ENCODE results near the gene SLC35E3. TPM values are rescaled to one million over a fixed set of nuclear protein-coding genes. Genes with fewer than 3 reads are reported as not detected.
"Not testable (repeated sequence)": the region's sequence is repeated elsewhere in the genome, so short reads cannot be mapped to it uniquely, and the experiment has no call there.

The SLC35E3 gene
- polyA plus RNA-seq, 1 donor: 18.5 TPM

DNA sequence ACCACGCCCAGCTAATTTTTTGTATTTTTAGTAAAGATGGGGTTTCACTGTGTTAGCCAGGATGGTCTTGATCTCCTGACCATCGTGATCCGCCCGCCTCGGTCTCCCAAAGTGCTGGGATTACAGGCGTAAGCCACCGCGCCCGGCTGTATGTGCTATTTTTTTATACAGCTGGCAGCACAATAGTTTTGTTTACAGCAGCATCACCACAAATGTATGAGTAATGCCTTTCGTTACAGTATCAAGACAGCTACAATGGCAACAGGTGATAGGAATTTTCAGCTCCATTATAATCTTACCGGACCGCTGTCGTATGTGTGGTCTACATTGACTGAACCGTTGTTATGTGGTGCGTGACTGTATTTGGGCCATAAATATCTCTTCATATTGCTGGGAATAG, 50.4 kb downstream of the SLC35E3 start:
- DNase-seq: no peak

DNA sequence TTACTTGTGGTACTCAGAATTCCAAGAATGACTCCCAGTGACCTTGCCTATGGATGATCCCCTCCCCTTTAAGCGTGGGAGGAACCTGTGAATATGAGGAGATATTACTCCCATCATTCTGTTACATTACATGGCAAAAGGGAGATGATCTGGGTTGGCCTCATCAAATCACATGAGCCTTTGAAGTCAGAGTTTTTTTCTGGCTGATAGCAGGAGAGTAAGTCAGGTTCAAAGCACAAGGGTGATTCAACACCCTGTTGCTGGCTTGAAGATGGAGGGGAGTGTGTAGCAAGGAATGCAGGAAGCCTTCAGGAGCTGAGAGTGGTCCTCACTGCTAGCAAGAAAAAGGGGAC, 52.9 kb downstream of the SLC35E3 start:
- no peak for DNase-seq

DNA sequence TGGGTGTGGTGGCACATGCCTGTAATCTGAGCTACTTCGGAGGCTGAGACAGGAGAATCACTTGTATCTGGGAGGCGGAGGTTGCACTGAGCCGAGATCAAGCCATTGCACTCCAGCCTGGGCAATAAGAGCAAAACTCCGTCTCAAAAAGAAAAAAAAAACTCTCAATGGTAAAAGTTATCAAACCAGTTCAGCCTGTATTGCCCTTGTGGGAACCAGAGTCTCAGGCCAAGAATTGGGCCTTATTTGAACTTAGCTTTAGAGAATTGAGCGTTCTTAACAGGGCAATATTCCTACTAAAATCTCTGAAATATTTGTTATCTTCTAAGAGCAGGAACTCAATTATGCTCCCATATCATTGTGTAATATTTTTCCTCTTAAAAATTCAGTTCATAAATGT, 54.3 kb downstream of the SLC35E3 start:
- DNase-seq: no peak

- DNase-seq: not testable (repeated sequence)
Measured at GRCh38 chr12:68801124-68801523, 55.1 kb downstream of the SLC35E3 start.

DNA sequence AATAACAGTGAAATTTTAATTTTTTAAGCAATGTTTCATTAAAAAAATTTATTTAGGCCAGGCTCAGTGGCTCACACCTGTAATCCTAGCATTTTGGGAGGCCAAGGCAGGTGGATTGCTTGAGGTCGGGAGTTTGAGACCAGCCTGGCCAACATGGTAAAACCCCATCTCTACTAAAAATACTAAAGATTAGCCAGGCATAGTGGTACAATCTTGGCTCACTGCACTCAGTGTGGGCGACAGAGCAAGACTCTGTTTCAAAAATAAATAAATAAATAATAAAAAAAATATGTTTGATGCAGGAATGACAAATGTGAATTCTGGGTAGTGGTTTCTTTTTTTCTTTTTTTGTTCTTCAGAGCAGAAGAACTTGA, 56.4 kb downstream of the SLC35E3 start:
- not testable (repeated sequence) for DNase-seq

GRCh38 chr12:68802911-68803651, 57.1 kb downstream of the SLC35E3 start:
- not testable (repeated sequence) for DNase-seq

DNA sequence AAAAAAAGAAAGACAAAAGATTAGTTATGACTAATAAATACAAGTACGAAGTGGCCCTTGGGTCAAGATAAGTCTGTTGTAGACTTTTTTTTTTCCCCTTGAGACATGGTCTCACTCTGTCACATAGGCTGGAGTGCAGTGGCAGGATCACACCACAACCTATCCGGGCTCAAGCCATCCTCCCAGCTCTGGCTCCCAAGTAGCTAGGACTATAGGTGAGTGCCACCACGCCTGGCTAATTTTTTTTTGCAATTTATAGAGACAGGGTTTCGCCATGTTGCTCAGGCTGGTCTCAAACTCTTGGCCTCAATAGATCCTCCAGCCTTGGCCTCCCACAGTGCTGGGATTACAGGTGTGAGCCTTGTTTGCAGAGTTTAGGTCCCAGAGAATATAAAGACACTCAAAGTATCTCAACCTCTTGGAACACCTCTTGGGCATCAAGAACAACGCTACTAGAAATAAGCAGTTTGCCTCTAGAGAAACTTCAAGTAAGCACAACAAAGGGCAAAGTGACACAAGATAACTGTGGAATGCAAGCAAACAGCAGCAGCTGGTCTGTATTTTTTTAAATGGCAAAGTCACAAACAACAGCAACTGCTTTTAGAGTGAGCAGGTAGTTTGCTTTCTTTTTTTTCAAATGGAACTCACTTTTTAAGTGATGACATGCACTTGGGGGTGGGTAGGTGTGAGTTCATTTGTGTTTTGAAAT, 58.1 kb downstream of the SLC35E3 start:
- no peak for DNase-seq

- no peak for DNase-seq
Measured at GRCh38 chr12:68804657-68805591, 58.9 kb downstream of the SLC35E3 start.

DNA sequence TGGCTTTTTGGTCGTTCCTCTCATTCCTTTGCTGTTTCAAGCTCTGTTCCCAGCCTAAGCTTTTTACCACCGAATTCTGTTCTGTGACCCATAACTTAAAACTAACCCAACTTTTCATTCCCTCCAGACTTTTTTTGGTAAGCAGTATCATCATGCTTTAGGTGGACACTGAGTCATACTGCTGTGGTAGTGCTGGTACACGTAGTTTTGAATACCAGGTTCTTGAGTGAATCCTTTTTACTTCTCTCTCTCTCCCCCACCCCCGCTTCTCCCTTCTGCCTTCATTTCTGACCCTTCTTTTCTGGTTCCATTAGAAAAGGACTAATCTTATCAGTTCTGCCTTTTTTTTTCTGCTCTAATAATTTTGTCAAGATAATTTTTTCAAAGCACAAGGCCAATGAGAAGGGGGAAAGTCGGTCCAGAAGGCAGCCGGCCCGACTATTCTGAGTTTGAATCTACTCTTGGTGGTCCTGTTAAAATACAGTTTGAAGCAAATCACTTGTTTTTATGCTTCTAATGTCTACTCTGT, 59.7 kb downstream of the SLC35E3 start:
- DNase-seq: no peak

DNA sequence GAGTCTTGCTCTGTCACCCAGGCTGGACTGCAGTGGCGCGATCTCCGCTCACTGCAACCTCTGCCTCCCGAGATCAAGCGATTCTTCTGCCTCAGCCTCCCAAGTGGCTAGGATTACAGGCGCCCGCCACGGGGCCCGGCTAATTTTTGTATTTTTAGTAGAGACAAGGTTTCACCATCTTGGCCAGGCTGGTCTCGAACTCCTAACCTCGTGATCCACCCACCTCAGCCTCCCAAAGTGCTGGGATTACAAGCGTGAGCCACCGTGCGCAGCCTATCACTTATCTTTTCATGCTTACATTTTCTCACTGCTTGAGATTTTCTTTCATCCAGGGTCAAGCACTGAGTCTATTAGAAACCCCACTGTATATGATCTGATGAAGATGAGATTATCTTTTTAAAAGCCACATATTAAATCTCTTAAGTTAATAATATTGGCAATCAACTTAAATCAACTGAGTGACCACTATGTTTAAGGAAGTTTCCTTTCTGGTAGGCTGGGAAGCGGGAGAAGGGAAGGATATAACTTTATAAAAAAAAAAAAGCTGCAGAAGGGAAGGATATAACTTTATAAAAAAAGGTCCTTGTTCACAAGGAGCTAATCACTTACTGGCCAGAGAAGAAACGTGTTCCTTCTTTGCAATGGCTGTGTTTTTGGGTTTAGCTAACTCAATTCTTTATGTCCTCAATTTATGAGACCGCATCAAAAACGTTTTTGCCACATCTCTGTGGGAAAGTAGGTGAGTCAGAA, 60.7 kb downstream of the SLC35E3 start:
- DNase-seq: no peak

GRCh38 chr12:68807274-68807575, 61.2 kb downstream of the SLC35E3 start:
- DNase-seq: not testable (repeated sequence)

GRCh38 chr12:68807576-68808387, 61.8 kb downstream of the SLC35E3 start, which contains the start of gene MDM2:
TSS of gene MDM2 (plus strand) at chr12:68808177. CDS start at chr12:68808478, 301 bp downstream.
- DNase-seq: peak; percentile 96

DNA sequence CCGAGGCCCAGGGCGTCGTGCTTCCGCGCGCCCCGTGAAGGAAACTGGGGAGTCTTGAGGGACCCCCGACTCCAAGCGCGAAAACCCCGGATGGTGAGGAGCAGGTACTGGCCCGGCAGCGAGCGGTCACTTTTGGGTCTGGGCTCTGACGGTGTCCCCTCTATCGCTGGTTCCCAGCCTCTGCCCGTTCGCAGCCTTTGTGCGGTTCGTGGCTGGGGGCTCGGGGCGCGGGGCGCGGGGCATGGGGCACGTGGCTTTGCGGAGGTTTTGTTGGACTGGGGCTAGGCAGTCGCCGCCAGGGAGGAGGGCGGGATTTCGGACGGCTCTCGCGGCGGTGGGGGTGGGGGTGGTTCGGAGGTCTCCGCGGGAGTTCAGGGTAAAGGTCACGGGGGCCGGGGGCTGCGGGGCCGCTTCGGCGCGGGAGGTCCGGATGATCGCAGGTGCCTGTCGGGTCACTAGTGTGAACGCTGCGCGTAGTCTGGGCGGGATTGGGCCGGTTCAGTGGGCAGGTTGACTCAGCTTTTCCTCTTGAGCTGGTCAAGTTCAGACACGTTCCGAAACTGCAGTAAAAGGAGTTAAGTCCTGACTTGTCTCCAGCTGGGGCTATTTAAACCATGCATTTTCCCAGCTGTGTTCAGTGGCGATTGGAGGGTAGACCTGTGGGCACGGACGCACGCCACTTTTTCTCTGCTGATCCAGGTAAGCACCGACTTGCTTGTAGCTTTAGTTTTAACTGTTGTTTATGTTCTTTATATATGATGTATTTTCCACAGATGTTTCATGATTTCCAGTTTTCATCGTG, 62.6 kb downstream of the SLC35E3 start:
- peak; percentile 89 for DNase-seq

DNA sequence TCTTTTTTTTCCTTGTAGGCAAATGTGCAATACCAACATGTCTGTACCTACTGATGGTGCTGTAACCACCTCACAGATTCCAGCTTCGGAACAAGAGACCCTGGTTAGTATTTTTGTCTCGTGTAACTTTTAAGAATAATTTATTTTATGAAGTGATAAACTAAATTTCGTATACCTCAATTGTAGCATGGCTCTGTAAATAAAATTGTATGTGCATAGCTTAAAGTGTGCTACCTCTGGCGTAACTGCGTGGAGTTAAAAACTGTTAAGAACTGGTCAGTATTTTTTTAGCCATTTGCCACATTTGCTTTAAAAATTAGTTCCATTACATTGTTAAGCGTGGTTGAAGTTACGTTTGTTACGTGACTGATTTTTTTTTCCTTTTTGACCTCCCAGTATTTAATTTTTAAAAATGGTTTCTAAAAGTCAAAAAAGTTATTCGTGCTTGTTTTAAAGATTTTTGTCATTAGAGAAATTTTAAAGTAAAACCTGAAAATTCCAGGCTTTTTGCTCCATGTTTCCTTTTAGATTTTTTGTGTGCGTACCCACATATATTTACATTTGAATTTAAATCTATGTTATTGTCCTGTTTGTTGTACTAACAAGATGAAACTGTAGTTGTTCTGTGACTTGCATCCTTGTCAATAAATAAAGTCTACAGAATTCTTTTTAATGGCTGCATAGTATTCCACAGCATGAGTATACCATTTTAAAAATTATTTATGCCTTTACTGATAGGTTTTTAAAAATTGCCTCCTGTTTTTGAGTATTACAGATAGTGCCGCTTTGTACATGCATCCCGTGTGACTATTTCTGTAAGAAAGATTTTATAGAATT, 63.4 kb downstream of the SLC35E3 start:
- DNase-seq: no peak

GRCh38 chr12:68810027-68810389, 64.0 kb downstream of the SLC35E3 start:
- not testable (repeated sequence) for DNase-seq

DNA sequence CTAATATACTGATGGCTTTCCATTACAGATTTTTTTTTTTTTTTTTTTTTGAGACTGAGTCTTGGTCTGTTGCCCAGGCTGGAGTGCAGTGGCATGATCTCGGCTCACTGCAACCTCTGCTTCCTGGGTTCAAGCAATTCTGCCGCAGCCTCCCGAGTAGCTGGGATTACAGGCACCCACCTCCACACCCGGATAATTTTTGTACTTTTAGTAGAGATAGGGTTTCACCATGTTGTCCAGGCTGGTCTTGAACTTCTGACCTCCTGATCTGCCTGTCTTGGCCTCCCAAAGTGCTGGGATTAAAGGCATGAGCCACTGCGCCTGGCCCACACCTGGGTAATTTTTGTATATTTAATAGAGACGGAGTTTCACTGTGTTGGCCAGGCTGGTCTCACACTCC, 65.6 kb downstream of the SLC35E3 start:
- DNase-seq: not testable (repeated sequence)

GRCh38 chr12:68812553-68813241, 66.7 kb downstream of the SLC35E3 start:
- DNase-seq: no peak

- DNase-seq: no peak
Measured at GRCh38 chr12:68813242-68813593, 67.2 kb downstream of the SLC35E3 start.
